Peyer's patch (tissue), 4 donors: ENCODE results near the gene GTPBP10. TPM values are rescaled to one million over a fixed set of nuclear protein-coding genes. Genes with fewer than 3 reads are reported as not detected.

Experiments
- DNase-seq, 3 donors: peaks; one replicate each; pipeline ENCODE4 v3.0.0-alpha.2; 2017 to 2019
- H3K27ac ChIP-seq, 4 donors: fragments of 200-600 bp; sonication (generic); one replicate each; pipeline ENCODE4 v1.5.1; 2016 to 2019
- H3K27me3 ChIP-seq, 2 donors: fragments of 200-600 bp; sonication (generic); one replicate each; pipeline ENCODE4 v1.5.1; 2019
- H3K36me3 ChIP-seq, 3 donors: fragments of 200-600 bp; sonication (generic); one replicate each; pipeline ENCODE4 v1.5.1; 2016 to 2019
- H3K4me1 ChIP-seq, 4 donors: fragments of 200-600 bp; sonication (generic); one replicate each; pipeline ENCODE4 v1.5.1; 2016 to 2019
- H3K4me3 ChIP-seq, 4 donors: fragments of 200-600 bp; sonication (generic); 1 replicate in 3 of 4; 2 replicates in 1 of 4; pipeline ENCODE4 v1.5.1; 2016 to 2019; ENCODE audit warnings: mild to moderate bottlenecking in 1 of 4
- H3K9me3 ChIP-seq, 4 donors: fragments of 200-600 bp; sonication (generic); one replicate each; pipeline ENCODE4 v1.5.1; 2016 to 2019; ENCODE audit warnings: mild to moderate bottlenecking in 1 of 4
- CTCF ChIP-seq, 6 experiments: fragments of 450-650 bp in 4 of 6; fragments of 200-600 bp in 2 of 6; sonication (generic) in 1 of 6; IDR thresholded peaks; one replicate each; pipeline ENCODE4 v1.5.1; 2017 to 2019; ENCODE audit warnings: antibody characterized with exemption in 6 of 6, mild to moderate bottlenecking in 3 of 6, moderate library complexity in 1 of 6
- POLR2A ChIP-seq, 2 donors: fragments of 450-650 bp; IDR thresholded peaks; one replicate each; pipeline ENCODE4 v1.5.1; 2017; ENCODE audit warnings: antibody characterized with exemption in 2 of 2, mild to moderate bottlenecking in 2 of 2, moderate library complexity in 2 of 2
- total RNA-seq, 4 donors: library from RNA; depleted of rRNA; stranded (reverse); fragments of >200 nt; gene quantifications; one replicate each; pipeline ENCODE4 v1.1.0, GENCODE V29; 2016

Gene GTPBP10
- total RNA-seq, 4 donors from 2014 or later = 11.6 to 24.8 (median 17.8) TPM

- H3K4me1 ChIP-seq = peaks cover 0 to 36% (median 1%) of the 10 kb centered on the region in 4 donors
- H3K9me3 ChIP-seq = no peaks in the 10 kb centered on the region
- peaks cover 0 to 28% (median 0%) of the 10 kb centered on the region in 3 donors for H3K36me3 ChIP-seq
- no peak overlapping the region for H3K4me3 ChIP-seq
- no peaks in the 10 kb centered on the region for H3K27me3 ChIP-seq
- H3K27ac ChIP-seq = no peak overlapping the region
- DNase-seq = no peak
- TF ChIP-seq CTCF (IDR thresholded peaks at IDR 0.05) (no peak), POLR2A (IDR thresholded peaks at IDR 0.05) (no peak)
These were observed 66.6 kb downstream of the GTPBP10 start for GRCh38 chr7:90413185-90413528.

- TF ChIP-seq CTCF (IDR thresholded peaks at IDR 0.05) = no peak
- no peak for TF ChIP-seq POLR2A (IDR thresholded peaks at IDR 0.05)
- Histone ChIP-seq H3K27ac (no peak overlapping the region), H3K4me3 (no peak overlapping the region), H3K36me3 (no peaks in the 10 kb centered on the region), H3K4me1 (no peaks in the 10 kb centered on the region), H3K27me3 (no peaks in the 10 kb centered on the region), H3K9me3 (no peaks in the 10 kb centered on the region)
- DNase-seq = no peak
These were observed 75.1 kb downstream of the GTPBP10 start for GRCh38 chr7:90421651-90422050.

- no peaks in the 10 kb centered on the region for H3K27me3 ChIP-seq
- no peaks in the 10 kb centered on the region for H3K9me3 ChIP-seq
- no peaks in the 10 kb centered on the region for H3K4me1 ChIP-seq
- no peak for DNase-seq
- no peak overlapping the region for H3K4me3 ChIP-seq
- H3K36me3 ChIP-seq = no peaks in the 10 kb centered on the region
- no peak overlapping the region for H3K27ac ChIP-seq
- no peak for TF ChIP-seq CTCF (IDR thresholded peaks at IDR 0.05)
- TF ChIP-seq POLR2A (IDR thresholded peaks at IDR 0.05) = no peak
These were observed 78.2 kb downstream of the GTPBP10 start for GRCh38 chr7:90424720-90425119.

GRCh38 chr7:90425376-90425775 is 78.9 kb downstream of the GTPBP10 start:
- DNase-seq = no peak
- Histone ChIP-seq H3K4me3 (no peak overlapping the region), H3K27ac (no peak overlapping the region), H3K4me1 (no peaks in the 10 kb centered on the region), H3K36me3 (no peaks in the 10 kb centered on the region), H3K27me3 (no peaks in the 10 kb centered on the region), H3K9me3 (no peaks in the 10 kb centered on the region)
- TF ChIP-seq CTCF (IDR thresholded peaks at IDR 0.05) (no peak), POLR2A (IDR thresholded peaks at IDR 0.05) (no peak)

GRCh38 chr7:90430614-90431460 is 84.3 kb downstream of the GTPBP10 start:
- no peak for DNase-seq
- Histone ChIP-seq H3K27ac (no peak overlapping the region), H3K36me3 (no peaks in the 10 kb centered on the region), H3K4me1 (no peaks in the 10 kb centered on the region), H3K9me3 (peaks cover 0 to 13% (median 4%) of the 10 kb centered on the region in 4 donors), H3K4me3 (no peak overlapping the region), H3K27me3 (no peaks in the 10 kb centered on the region)
- TF ChIP-seq CTCF (IDR thresholded peaks at IDR 0.05) (no peak), POLR2A (IDR thresholded peaks at IDR 0.05) (no peak)
